HG03460 (cell line): ENCODE results near the gene OR10R2.
"Not testable (repeated sequence)": the region's sequence is repeated elsewhere in the genome, so short reads cannot be mapped to it uniquely, and the experiment has no call there.

Source experiments
- ATAC-seq: cut with Tn5 transposase; IDR thresholded peaks from one replicate; pipeline ENCODE4 v1.9.1; 2021; ENCODE audit not compliant: unreplicated experiment

OR10R2 gene, protein sequence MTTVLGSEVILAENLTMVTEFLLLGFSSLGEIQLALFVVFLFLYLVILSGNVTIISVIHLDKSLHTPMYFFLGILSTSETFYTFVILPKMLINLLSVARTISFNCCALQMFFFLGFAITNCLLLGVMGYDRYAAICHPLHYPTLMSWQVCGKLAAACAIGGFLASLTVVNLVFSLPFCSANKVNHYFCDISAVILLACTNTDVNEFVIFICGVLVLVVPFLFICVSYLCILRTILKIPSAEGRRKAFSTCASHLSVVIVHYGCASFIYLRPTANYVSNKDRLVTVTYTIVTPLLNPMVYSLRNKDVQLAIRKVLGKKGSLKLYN

GRCh38 chr1:158471920-158472319 lies at the start of gene OR10R2:
Gene OR10R2 (plus strand): TSS chr1:158472220. CDS start chr1:158472326, 106 bp downstream.
- no peak for ATAC-seq

GRCh38 chr1:158425027-158425426 lies 47.0 kb upstream of the OR10R2 start:
- ATAC-seq = no peak

DNA sequence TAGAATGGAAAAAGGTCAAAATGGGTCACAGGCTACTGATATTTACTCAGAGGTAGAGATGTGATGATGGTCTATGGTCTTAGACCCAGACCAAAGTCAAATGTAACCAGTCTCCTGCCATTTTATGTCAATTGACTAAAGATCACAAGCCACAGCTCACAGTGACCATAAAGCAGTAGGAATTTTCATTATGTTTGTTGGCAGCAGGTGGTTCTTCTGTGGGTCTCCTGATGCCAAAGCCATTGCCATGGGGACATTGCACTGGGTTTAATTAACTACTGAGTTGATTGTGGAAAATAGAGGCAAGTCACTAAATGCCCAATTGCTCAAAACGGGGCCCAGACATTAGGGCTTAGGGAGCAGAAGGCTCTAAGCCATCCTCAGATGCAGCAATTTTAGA lies 45.9 kb upstream of the OR10R2 start, which contains the start of gene OR10K2:
TSS of gene OR10K2 (minus strand) at position 101 of the 400 bp plus-strand sequence. CDS start 5,371 bp downstream, outside the sequence.
- ATAC-seq = no peak

- not testable (repeated sequence) for ATAC-seq
Measured at GRCh38 chr1:158430163-158430562, 41.9 kb upstream of the OR10R2 start.

GRCh38 chr1:158434741-158435140 lies 37.3 kb upstream of the OR10R2 start:
- no peak for ATAC-seq

GRCh38 chr1:158445376-158445775 lies 26.6 kb upstream of the OR10R2 start:
- ATAC-seq = no peak

DNA sequence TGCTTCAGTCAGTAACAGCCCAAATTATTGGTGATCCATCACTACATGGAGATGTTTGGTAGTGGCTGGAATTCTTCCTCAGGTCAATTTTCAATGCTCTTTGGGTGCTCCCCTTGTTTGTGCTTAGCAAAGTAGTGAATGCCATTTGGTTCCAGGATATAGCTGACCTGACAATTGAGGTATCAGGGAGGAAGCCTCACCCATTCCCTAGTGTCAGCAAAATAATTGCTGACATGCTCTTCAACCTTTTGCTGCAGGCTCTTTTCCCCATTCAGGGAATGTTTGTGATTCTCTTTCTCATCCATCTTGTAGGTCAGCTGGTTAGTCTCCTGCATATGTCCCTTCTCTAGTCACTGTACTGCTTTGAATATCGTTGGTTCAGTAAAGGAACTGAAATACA lies 17.5 kb upstream of the OR10R2 start:
- ATAC-seq = no peak

DNA sequence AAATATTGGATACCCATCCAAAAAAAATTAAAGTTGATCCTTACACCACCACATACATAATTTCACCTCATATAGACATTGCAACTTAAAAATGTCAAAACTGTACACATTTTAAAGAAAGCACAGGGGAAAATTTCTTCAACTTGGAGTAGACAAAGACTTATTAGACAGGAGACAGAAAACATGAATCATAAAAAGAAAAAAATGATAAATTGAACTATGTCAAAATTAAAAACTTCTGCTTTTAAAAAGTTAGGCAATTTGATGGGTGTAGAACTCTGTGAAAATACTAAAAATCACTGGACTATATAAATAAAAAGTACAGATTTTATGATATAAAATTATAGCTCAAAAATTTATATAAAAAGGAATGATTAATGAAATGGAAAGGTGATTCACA lies 14.8 kb upstream of the OR10R2 start:
- ATAC-seq = no peak

DNA sequence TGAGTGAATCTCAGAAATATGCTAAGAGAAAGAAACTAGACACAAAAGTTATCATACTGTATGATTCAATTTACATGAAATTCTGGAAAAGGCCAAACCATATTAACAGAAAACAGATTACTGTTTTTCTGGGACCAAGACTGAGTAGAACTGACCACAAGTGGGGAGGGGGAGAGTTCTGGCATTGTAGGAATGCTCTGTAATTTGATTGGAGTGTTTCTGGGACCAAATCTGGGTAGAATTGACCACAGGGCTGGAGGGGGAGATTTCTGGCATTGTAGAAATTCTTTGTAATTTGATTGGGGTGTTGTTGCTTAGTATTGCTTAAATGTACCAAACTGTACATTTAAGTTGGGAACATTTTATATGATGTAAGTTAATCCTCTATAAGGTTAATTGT lies 13.8 kb upstream of the OR10R2 start:
- no peak for ATAC-seq

DNA sequence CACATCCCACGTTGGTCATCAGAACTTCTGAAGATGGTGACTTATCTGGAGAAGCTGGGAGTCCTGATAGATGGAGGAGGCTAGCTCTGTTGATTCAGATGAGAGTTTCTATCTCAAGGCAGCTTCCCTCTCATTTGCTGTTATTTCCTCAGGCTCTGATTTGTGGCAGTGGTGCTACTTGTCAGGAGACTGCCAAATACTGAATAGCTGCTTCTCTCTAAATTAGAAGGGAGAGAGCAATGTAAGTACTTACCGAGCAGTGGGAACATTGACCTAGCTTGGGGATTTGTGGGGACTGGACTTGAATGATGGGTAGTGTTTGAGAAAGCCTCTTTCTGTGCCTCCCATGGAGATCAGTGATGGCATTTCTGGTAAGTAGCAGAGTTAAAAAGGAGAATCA lies 10.5 kb upstream of the OR10R2 start, which contains the start of gene OR10K1:
TSS of gene OR10K1 (plus strand) at position 301 of the 400 bp plus-strand sequence. CDS start 3,728 bp downstream, outside the sequence.
- no peak for ATAC-seq

DNA sequence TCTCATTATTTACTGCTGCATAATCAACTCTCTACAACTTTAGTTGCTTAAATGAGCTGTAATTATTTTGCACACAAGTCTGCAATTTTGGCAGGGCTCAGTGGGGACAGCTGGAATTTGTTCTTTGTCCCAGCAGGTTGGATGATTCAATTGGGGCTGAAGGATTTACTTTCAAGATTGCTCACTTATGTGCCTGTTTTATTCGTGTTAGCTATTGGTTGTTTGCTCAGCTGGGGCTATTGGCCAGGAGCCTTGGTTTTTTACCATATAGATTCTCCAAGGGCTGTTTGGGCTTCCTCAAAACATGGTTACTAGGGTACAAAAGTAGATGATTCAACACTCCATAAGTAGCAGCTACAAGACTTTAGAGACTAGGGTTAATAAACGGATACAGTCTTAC lies 13.4 kb downstream of the OR10R2 start:
- no peak for ATAC-seq

DNA sequence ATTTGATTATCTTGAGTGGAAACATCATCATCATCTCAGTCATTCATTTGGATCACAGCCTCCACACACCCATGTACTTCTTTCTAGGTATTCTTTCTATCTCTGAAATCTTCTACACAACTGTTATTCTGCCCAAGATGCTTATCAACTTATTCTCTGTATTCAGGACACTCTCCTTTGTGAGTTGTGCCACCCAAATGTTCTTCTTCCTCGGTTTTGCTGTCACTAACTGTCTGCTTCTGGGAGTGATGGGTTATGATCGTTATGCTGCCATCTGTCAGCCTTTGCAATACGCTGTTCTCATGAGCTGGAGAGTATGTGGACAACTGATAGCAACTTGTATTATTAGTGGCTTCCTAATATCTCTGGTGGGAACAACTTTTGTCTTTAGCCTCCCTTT lies 19.3 kb downstream of the OR10R2 start:
- ATAC-seq = no peak

- no peak for ATAC-seq
Measured at GRCh38 chr1:158493054-158493453, 21.0 kb downstream of the OR10R2 start.

GRCh38 chr1:158494796-158495195 lies 22.8 kb downstream of the OR10R2 start:
- ATAC-seq = no peak

DNA sequence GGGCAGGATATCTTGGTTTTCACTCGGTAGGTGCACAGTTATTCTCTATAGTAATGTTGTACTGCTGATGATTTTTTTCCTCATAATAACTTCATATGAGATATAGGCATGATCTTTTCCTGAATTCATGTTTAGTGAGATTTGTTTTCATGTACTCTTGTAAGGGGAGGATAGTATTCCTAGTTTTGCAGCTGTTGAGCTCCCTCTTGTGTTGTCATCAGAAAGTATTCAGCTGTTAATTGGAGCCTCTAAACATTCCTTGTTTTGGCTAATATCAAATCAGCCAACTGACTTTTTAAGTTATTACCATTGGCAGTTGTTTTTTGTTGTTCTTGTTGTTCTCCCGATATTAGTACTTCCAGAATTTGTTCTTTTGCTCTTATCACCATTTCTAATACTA lies 24.4 kb downstream of the OR10R2 start:
- ATAC-seq = no peak

DNA sequence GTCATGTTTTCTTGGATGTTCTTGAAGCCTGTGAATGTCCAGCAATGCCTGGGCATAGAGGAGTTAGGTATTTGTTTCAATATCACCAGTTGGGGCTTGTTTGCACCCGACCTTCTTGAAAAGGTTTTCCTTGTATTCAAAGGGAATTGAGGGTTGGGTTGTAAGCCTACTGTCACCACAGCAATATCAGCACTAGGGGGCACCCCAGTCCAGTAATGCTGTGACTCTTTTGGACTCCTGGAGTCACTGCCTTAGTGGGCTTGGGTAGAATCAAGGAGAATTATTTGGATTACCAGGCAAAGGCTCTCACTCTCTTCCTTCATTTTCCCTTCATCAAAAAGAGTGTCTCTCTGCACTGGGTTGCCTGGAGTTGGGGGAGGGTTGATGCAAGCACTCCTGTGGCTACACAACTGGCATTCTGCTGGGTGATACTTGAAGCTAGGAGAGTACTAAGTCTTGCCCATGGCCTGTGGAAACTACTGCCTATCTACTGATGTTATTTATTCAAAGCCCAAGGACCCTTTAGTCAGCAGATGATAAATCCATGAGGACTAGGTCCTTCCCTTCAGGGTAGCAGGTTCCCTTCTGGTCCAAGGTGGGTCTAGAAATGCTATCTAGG lies 34.5 kb downstream of the OR10R2 start:
- ATAC-seq = no peak

DNA sequence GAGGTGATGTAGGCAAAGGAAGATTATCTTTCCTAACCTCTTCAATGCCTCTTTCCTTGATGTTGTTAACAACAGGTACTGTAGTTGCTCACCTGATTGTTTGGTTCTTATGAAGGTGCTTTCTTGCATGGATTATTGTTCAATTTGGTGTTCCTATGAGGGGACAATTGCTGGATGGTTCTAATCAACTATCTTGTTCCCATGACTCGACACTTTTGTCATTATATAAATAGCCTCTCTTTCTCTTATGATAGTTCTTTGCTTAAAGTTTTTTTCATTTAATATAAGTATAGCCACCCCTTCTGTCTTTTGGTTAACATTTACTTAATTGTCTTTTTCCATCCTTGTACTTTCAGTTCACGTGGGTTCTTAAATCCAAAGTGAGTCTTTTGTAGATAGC lies 35.5 kb downstream of the OR10R2 start:
- ATAC-seq = no peak

- ATAC-seq = no peak
Measured at GRCh38 chr1:158509471-158510156, 37.6 kb downstream of the OR10R2 start.

GRCh38 chr1:158516966-158517365 lies 44.9 kb downstream of the OR10R2 start:
- no peak for ATAC-seq

DNA sequence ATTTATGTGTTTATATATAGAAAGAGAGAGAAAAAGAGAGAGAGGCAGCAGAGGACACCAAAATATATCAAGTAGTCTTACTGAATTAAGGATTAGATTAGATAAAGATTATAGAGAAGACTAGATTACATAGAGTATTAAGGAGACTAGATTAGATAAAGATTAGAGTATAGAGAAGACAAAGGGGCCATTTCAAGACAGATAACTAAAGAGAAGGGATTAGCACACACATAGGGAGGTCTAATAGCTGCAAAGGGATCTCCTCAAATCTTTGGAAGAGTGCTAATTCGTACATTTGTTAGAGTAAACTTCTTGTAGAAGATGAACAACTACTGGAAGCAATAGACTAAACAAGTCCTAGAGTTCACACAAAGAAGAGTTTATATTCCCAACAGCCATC lies 48.0 kb downstream of the OR10R2 start:
- no peak for ATAC-seq

DNA sequence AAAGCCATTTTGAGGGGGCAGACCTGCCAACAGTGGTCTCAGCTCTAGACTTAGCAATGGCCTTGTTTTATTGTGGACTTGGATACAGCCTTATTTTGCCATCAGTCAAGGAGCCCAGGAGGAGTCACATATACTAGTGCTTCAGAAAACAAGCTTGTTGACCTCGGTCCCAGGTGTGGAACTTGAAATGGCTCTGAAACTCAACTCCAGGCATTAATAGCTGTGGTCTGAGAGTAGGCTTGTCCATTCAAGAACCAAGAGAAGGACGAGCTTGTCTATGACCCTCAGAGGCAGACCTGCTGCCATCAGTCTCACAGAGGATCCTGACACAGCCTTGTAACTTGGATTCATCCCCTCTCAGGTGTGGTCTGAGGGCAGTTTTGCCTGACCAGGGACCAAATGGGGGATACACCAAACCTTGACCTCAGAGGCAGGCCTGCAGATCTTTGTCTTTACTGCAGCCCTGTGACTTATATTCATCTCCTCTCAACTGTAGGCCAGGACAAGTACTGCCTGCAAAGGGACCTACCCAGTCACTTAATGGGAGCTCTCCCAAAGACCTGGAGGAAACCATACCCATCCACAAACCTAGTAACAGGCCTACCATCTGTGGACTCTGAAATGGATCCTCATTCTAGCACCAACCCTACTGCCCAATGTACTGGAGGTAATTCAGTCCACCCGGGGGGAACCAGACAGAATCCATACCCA lies 49.1 kb downstream of the OR10R2 start:
- no peak for ATAC-seq
